HepG2 (cell line): ENCODE results near the gene MEF2B. TPM values are rescaled to one million over a fixed set of nuclear protein-coding genes. Genes with fewer than 3 reads are reported as not detected.

ENCODE experiments used
- ATAC-seq: fragments of 200-7000 bp; cut with Tn5 transposase; 3 replicates; pipeline ENCODE4 v1.9.1; 2020; ENCODE audit warnings: mild to moderate bottlenecking, moderate library complexity
- BruUV-seq: library from RNA; stranded (reverse); fragments of 400-500 nt; replicated peaks from 2 replicates; lab custom pipeline; 2021; lab: Mats Ljungman, UMichigan
- CTCF ChIA-PET: fragments of 300-600 bp; formaldehyde crosslinking; extraction: SDS; loops from one replicate; lab custom pipeline; 2021; ENCODE audit warnings: low total read pairs, inconsistent platforms, low intra/inter-chr PET ratio; lab: Yijun Ruan, JAX
- POLR2A ChIA-PET: fragments of 350-600 bp; sonication (Branson Sonifier 250); formaldehyde crosslinking; loops from one replicate; lab custom pipeline; 2020; ENCODE audit warnings: antibody characterized with exemption, inconsistent platforms; lab: Yijun Ruan, JAX
- DNase-seq: peaks from one replicate; pipeline ENCODE4 v3.0.0-alpha.2; 2015; ENCODE audit warnings: low spot score
- FAIRE-seq: peaks from 3 replicates; lab custom pipeline; 2011; peaks lifted over from hg19 to GRCh38; lab: Jason Lieb, UNC
- H2AFZ ChIP-seq: one replicate; pipeline ENCODE4 v1.6.1; 2011; ENCODE audit warnings: low read length, inconsistent platforms
- H3K27ac ChIP-seq: fragments of 300-600 bp; 3 replicates; pipeline ENCODE4 v1.8.0; 2011; ENCODE audit warnings: mixed run types, mild to moderate bottlenecking, mixed read lengths, low read length, inconsistent platforms; ENCODE audit not compliant: insufficient read depth; ENCODE audit errors: extremely low read length
- H3K27me3 ChIP-seq, 2 experiments: fragments of 200-600 bp in 1 of 2; 2 replicates in 1 of 2; 3 replicates in 1 of 2; pipeline versions ENCODE4 v1.6.0 to v1.8.0; 2011; ENCODE audit warnings: low read length in 2 of 2, mild to moderate bottlenecking in 2 of 2, moderate library complexity in 2 of 2, inconsistent platforms in 1 of 2; ENCODE audit not compliant: insufficient read depth in 2 of 2, control insufficient read depth in 1 of 2
- H3K36me3 ChIP-seq, 2 experiments: fragments of 200-600 bp in 1 of 2; replicated peaks in 1 of 2; 2 replicates in 1 of 2; 3 replicates in 1 of 2; pipeline versions ENCODE4 v1.5.1 to v1.8.0; 2011; ENCODE audit warnings: low read length in 2 of 2, inconsistent platforms in 1 of 2; ENCODE audit not compliant: insufficient read depth in 2 of 2, control insufficient read depth in 1 of 2
- H3K4me1 ChIP-seq: 2 replicates; pipeline ENCODE4 v1.5.1; 2012; ENCODE audit warnings: low read length, inconsistent platforms; ENCODE audit not compliant: insufficient read depth
- H3K4me2 ChIP-seq: 2 replicates; pipeline ENCODE4 v1.6.0; 2011; ENCODE audit warnings: low read depth, low read length, inconsistent platforms
- H3K4me3 ChIP-seq, 3 experiments: fragments of 200-600 bp in 1 of 3; sonication (generic), shearing (Covaris generic) in 1 of 3; replicated peaks in 1 of 3; 2 replicates each; pipeline ENCODE4 v1.5.1; 2011 to 2016; ENCODE audit warnings: low read length in 3 of 3, inconsistent platforms in 2 of 3, low read depth in 2 of 3, mild to moderate bottlenecking in 2 of 3, control low read depth in 1 of 3, mixed read lengths in 1 of 3; ENCODE audit not compliant: insufficient read depth in 1 of 3
- H3K79me2 ChIP-seq: one replicate; pipeline ENCODE4 v1.6.1; 2011; ENCODE audit warnings: low read length, inconsistent platforms; ENCODE audit not compliant: insufficient read depth
- H3K9ac ChIP-seq: 2 replicates; pipeline ENCODE4 v1.6.0; 2011; ENCODE audit warnings: mild to moderate bottlenecking, low read depth, low read length, inconsistent platforms; ENCODE audit not compliant: insufficient read depth
- H3K9me3 ChIP-seq: 2 replicates; pipeline ENCODE4 v1.5.1; 2012; ENCODE audit warnings: mild to moderate bottlenecking, low read length
- H4K20me1 ChIP-seq: 2 replicates; pipeline ENCODE4 v1.6.0; 2011; ENCODE audit warnings: inconsistent platforms, mild to moderate bottlenecking, low read length, moderate library complexity; ENCODE audit not compliant: insufficient read depth
- FIP1L1 ChIP-seq: fragments of 200-400 bp; formaldehyde crosslinking; IDR thresholded peaks from 2 replicates; pipeline ENCODE4 v1.6.1; 2018; ENCODE audit warnings: low read depth, mild to moderate bottlenecking, low read length, moderate library complexity, borderline replicate concordance; ENCODE audit not compliant: insufficient read depth
- HOXA9 ChIP-seq: sonication (generic); formaldehyde crosslinking; IDR thresholded peaks from 2 replicates; pipeline ENCODE4 v1.8.1; 2022; ENCODE audit warnings: missing genetic modification reagents, mild to moderate bottlenecking, moderate library complexity, borderline replicate concordance
- KDM6A ChIP-seq: IDR thresholded peaks from 2 replicates; pipeline ENCODE4 v1.6.1; 2016; ENCODE audit warnings: low read depth
- RXRA ChIP-seq: sonication (generic); formaldehyde crosslinking; IDR thresholded peaks from 2 replicates; pipeline ENCODE4 v1.5.1; 2020; ENCODE audit warnings: missing genetic modification reagents
- ZBTB3 ChIP-seq: sonication (generic); formaldehyde crosslinking; IDR thresholded peaks from 2 replicates; pipeline ENCODE4 v1.4.0; 2020; ENCODE audit warnings: low read depth, mild to moderate bottlenecking, moderate library complexity, missing genetic modification reagents, borderline replicate concordance
- ZFP82 ChIP-seq: sonication (generic); formaldehyde crosslinking; IDR thresholded peaks from 2 replicates; pipeline ENCODE4 v1.5.1; 2020; ENCODE audit warnings: mild to moderate bottlenecking, missing genetic modification reagents, borderline replicate concordance
- ZNF589 ChIP-seq: sonication (generic); formaldehyde crosslinking; conservative IDR thresholded peaks from 2 replicates; pipeline ENCODE4 v1.8.0; 2022; ENCODE audit warnings: mild to moderate bottlenecking, moderate library complexity, missing genetic modification reagents
- WGBS: methylation state at CpG from one replicate; pipeline ENCODE4 v1.1.6; 2017; ENCODE audit warnings: low lambda C conversion rate; 5-methylcytosine and 5-hydroxymethylcytosine counted together
- in situ Hi-C: cut with HindIII; loops from 2 replicates; pipeline ENCODE4 v1.10.0; 2017; ENCODE audit warnings: low pct_unique_long_range_greater_than_20kb; ENCODE audit not compliant: extremely low pct_ligation_motif_present
- intact Hi-C: fragments of 100-400 bp; cut with micrococcal nuclease; formaldehyde crosslinking; loops from one replicate; pipeline ENCODE4 v1.10.0; 2022; ENCODE audit not compliant: unreplicated experiment
- polyA plus RNA-seq, 8 experiments: library from polyadenylated mRNA; depleted of rRNA in 3 of 8; stranded (reverse) in 7 of 8; unstranded in 1 of 8; fragments of >200 nt; fragmentation: Illumina TruSeq in 4 of 8; extraction: Trizol in 4 of 8; gene quantifications; 2 replicates each; pipeline versions ENCODE4 v1.2.1 to v1.2.3, GENCODE V29; 2011 to 2016; ENCODE audit warnings: low read depth in 4 of 8, missing spikeins in 1 of 8, mixed read lengths in 1 of 8; ENCODE audit not compliant: insufficient read depth in 1 of 8
- total RNA-seq, 5 experiments: library from RNA; depleted of rRNA; stranded (reverse); fragments of >200 nt; fragmentation: Illumina TruSeq; extraction: Trizol; gene quantifications; 2 replicates each; pipeline ENCODE4 v1.2.3, GENCODE V29; 2016; ENCODE audit warnings: low read depth in 1 of 5
- TF ChIP-seq, protein P1 (sequence below): sonication (generic); formaldehyde crosslinking; IDR thresholded peaks from 2 replicates; pipeline ENCODE4 v1.8.1; 2023; ENCODE audit warnings: missing genetic modification reagents, inconsistent platforms, borderline replicate concordance

Gene MEF2B
- total and polyA plus RNA-seq, 2 of the 13 experiments (the other 11 are each of a cell fraction or from before 2014, with no cell fraction given), result 1.2 to 1.7 TPM

DNA sequence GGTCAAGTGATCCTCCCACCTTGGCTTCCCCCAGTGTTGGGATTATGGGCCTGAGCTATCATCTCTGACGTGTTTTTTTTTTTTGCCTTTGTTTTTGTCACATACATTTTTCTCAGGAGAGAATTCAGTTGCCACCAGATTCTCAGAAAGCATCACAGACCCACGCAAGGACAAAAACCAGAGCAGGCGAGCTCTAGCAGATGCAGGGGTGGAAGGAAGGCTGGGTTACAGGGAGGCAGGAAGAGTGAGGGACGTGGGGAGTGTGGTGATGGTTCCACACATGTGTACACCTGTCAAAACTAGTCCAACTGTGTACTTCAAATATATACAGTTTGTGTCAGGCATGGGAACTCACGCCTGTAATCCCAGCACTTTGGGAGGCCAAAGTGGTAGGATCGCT lies 36.1 kb downstream of the MEF2B start:
- in situ Hi-C loops, result no loop called here
- FAIRE-seq (no peak), ATAC-seq (no peak), DNase-seq (no peak)
- Histone ChIP-seq H4K20me1 (no peaks in the 10 kb centered on the region), H2AFZ (no peak overlapping the region), H3K9me3 (peaks cover 13% of the 10 kb centered on the region), H3K79me2 (peaks cover 5% of the 10 kb centered on the region), H3K27ac (no peak overlapping the region), H3K36me3 (0 out of 5 replicates have a peak, but pooled peaks cover 2 to 4% of the 10 kb centered on the region in 2 experiments), H3K4me1 (peaks cover 14% of the 10 kb centered on the region), H3K9ac (no peak overlapping the region), H3K4me3 (no peak overlapping the region), H3K4me2 (no peak overlapping the region), H3K27me3 (no peaks in the 10 kb centered on the region)
- TF ChIP-seq KDM6A (CRISPR knock-in tag), result no peak
- no peak for TF ChIP-seq RXRA (CRISPR knock-in tag)
- TF ChIP-seq FIP1L1, result no peak
- TF ChIP-seq, protein P1, sequence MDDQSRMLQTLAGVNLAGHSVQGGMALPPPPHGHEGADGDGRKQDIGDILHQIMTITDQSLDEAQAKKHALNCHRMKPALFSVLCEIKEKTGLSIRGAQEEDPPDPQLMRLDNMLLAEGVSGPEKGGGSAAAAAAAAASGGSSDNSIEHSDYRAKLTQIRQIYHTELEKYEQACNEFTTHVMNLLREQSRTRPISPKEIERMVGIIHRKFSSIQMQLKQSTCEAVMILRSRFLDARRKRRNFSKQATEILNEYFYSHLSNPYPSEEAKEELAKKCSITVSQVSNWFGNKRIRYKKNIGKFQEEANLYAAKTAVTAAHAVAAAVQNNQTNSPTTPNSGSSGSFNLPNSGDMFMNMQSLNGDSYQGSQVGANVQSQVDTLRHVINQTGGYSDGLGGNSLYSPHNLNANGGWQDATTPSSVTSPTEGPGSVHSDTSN (CRISPR knock-in tag), result no peak
- TF ChIP-seq ZFP82 (CRISPR knock-in tag), result no peak
- no peak for TF ChIP-seq ZBTB3 (CRISPR knock-in tag)
- intact Hi-C loops, result no loop called here
- WGBS, result 95% methylated on average over 6 of the region's 6 CpGs
- POLR2A ChIA-PET, result no interaction called here
- CTCF ChIA-PET, result no interaction called here
- BruUV-seq, result no TSS peak

DNA sequence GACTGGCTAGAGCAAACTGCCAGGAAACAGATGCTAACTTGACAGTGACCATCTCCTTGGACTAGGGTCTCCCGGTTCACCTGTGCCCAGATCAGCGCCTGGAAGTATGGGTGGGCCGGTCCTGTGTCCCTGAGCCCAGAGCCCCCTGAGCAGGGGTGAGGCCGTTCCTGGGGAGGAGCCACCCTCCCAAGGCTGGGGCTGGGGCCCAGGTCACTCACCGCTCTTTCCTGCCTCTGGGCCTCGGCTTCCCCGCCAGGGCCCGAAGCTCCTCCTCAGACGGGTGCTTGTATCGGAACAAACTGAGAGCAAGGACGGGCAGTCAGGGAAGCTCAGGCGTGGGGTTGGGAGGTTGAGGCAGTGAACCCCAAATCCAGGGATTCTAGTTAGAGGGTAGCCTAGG lies 37.2 kb downstream of the MEF2B start:
- ATAC-seq (no peak), FAIRE-seq (no peak)
- CTCF ChIA-PET, result no interaction called here

More for the DNA sequence above, 37.2 kb downstream of the MEF2B start:
- no peak for TF ChIP-seq HOXA9
- TF ChIP-seq ZNF589 (CRISPR knock-in tag), result no peak
- TF ChIP-seq, all 625 proteins: peak for 0
- 94% methylated on average over 9 of the region's 12 CpGs for WGBS
- Histone ChIP-seq H3K27ac (no peak overlapping the region), H3K79me2 (peaks cover 5% of the 10 kb centered on the region), H3K36me3 (0 out of 5 replicates have a peak, but pooled peaks cover 2 to 4% of the 10 kb centered on the region in 2 experiments), H3K9me3 (peaks cover 13% of the 10 kb centered on the region), H3K4me1 (peaks cover 9% of the 10 kb centered on the region), H3K27me3 (no peaks in the 10 kb centered on the region), H3K4me2 (no peak overlapping the region), H2AFZ (no peak overlapping the region), H4K20me1 (no peaks in the 10 kb centered on the region), H3K9ac (no peak overlapping the region), H3K4me3 (no peak overlapping the region)
- intact Hi-C loops (no loop called here), in situ Hi-C loops (no loop called here)
- BruUV-seq, result no TSS peak
- DNase-seq, result no peak
- POLR2A ChIA-PET, result no interaction called here
